Right hindlimb (tissue), 1 donor: ENCODE results near the gene CD40LG.

Experiments used
- DNase-seq: peaks from one replicate; pipeline ENCODE4 v3.0.0-alpha.2; 2018

The CD40LG gene

GRCh38 chrX:136652822-136653723 is 5.1 kb downstream of the CD40LG start:
- DNase-seq, result peak; percentile 22

DNA sequence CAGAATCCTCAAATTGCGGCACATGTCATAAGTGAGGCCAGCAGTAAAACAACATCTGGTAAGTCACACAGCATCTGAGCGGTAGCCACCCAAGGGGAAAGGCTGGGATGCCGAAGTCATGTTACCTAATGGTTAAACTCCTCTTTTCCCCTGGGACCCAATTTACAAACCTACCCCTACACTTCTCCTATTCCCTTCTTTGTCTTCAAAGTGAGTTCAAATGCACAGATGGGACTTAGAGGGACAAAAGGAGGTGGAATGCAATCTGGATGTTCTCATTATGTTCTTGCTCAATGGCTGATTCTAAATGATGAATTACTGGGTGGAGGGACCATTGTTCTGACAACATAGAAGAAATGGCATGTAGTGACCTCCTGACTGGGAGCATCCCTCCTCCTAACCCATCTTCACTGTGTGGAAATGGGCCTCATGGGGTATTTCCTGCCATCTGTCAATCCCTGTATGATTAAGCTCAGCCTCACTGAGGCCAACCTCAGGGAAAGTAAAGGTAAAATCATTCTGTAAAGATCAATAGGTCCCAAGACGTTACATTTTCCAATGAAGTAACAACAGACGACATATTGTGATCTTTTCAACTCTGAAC is 8.5 kb downstream of the CD40LG start:
- DNase-seq, result no peak

GRCh38 chrX:136658151-136658550 is 10.2 kb downstream of the CD40LG start:
- no peak for DNase-seq

- DNase-seq, result no peak
Observed at GRCh38 chrX:136659174-136659573, 11.2 kb downstream of the CD40LG start.

DNA sequence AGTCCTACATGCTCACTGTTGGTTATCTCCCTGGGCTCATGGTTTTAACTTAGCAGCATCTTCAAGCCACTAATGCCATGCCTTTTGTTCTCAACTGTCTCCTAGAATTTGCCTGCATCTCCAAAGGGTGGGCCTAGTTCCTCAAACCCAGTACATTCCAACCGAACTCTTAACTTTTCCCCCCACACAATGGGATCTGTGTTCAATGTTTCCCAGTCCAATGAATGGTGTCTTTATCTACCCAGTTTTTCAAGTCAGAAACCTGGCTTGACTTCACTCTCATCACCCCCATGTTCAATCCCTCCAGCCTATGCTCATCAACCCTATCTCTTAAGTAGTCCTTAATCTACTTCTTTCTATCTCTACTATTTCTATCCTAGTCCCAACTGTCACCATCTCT is 12.9 kb downstream of the CD40LG start:
- DNase-seq, result no peak

GRCh38 chrX:136662104-136662503 is 14.1 kb downstream of the CD40LG start:
- no peak for DNase-seq

DNA sequence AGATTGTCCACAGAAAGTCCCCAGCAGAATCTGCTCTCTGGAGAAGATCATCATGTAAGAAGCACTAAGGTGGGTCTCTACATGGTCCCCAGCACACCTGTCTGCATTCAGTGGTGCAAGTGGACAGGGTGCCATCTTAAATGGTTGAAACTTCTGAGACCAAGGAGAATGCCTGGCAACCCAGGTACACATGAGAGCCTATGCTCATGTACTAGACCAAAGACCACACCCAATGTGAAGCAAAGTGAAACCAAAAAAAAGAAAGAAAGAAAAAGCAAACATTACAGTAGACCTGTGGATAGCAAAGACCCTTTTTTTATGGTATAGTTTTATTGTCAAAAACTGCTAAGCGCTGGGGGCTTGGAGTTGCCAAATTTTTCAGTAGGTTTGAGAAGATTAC is 15.0 kb downstream of the CD40LG start:
- no peak for DNase-seq

DNA sequence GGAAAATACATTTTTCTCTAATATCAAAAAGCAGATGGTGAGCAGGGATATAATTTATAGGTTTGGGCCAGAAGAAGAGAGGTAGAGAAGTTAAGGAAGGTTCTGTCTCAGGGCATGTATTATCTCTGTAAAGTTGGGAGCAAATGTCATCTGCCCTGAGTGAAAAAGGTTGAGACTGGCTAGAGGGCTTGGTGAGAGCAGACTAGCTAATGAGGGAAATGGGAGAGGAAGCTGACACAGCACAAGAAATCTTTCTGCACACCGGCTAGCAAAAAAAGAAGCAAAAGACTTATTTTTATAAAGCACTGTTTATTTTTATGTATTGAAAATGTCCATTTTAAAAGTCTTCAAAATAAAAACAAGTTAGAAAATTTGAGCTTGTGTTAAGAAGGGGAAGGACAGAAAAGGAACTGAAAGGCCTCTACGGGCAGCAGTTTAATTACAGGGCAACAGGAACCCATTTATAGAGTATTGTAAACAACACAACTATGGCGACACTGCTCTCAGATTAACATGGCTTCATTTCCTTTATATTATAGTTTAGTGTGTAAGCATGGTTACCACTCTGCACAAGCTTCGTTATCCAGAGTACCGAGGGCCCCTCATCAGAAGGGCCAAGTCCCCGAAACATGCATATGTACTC is 17.4 kb downstream of the CD40LG start:
- DNase-seq, result no peak

DNA sequence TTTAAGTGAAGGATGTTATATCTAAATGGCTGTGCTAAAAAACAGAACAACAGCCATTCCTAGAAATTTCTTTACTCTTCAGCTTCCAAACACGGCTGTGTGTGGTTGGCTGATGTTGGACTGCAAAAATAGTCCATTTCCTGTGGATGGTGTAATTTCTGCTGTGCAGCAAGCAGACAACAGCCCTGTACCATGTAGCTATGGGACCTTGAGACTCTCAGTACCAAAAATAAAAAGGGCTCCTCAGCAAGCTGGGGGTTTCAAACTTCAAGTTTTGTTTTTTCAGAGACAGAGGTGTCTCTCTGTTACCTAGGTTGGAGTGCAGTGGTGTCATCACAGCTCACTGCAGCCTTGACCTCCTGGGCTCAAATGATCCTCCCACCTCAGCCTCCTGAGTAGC is 18.1 kb downstream of the CD40LG start:
- no peak for DNase-seq

GRCh38 chrX:136667446-136668168 is 19.6 kb downstream of the CD40LG start:
- no peak for DNase-seq

- DNase-seq, result no peak
Observed at GRCh38 chrX:136671006-136671610, 23.1 kb downstream of the CD40LG start.

- DNase-seq, result no peak
Observed at GRCh38 chrX:136674270-136674985, 26.5 kb downstream of the CD40LG start.

- no peak for DNase-seq
Observed at GRCh38 chrX:136679531-136679930, 31.6 kb downstream of the CD40LG start.

GRCh38 chrX:136684120-136684519 is 36.2 kb downstream of the CD40LG start:
- no peak for DNase-seq

DNA sequence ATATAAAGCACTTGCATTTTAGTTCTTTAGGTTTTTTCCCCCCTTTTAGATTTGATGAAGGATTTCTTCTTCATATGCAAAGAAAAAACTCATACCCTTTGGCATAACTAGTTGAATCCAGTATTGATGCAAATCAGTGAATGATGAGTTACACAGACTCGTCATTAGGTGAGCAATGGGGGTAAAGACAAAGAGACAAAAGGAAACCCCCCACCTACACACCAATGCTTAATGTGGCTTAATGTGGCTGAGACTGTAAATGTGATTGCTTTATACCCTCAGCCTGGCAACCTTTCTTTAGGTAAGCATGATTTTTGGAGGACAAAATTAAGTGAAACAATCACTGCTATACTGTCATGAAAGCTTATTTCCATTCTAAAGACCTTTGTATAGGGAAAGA is 39.5 kb downstream of the CD40LG start:
- DNase-seq, result no peak

DNA sequence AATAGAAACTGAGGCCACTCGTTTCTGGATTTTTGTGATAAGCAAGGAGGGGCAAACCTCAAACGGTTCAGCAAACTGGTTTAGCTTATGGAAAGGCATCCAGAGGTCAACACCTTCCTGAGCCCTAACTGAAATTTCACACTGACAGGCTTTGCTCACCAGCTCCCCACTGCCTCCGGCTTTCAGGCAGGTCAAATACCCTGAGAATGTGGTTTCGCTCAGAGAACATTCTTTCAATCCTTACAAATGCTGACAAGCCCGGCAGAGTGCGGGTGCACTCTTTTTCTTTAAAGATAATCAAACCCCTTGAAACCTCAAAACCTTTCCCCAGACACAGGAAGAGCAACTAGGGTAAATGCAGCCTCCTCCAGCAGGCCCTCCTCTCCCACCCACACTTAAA is 41.5 kb downstream of the CD40LG start:
- DNase-seq, result no peak

- DNase-seq, result no peak
Observed at GRCh38 chrX:136691028-136691809, 43.3 kb downstream of the CD40LG start.

GRCh38 chrX:136692271-136692670 is 44.3 kb downstream of the CD40LG start:
- no peak for DNase-seq

GRCh38 chrX:136694431-136695087 is 46.6 kb downstream of the CD40LG start:
- no peak for DNase-seq

DNA sequence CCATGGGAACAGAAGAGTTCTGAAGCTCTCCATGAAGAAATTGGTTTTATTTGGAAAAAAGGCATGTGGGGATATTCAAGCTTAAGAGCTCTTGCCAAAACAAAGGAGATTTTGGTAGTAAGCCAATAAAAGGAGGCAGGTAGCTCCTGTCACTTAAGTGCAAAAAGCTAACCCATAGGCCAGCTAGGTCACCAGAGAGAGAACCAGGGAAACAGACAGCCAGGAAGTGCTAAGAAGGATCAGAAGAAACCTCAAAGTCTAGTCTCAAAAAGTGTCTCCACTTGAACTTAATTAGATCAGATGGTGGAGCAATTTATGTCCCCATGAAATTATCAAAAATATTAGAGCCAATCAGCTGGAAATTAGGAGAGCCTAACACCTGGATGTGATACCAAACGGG is 49.2 kb downstream of the CD40LG start:
- no peak for DNase-seq

- DNase-seq, result no peak
Observed at GRCh38 chrX:136708348-136708747, 60.4 kb downstream of the CD40LG start.
